Fibroblast of skin of right quadriceps (primary cell): ENCODE measurements around the gene IQSEC1.
A peak's percentile ranks its signal among the peaks of the same experiment; 100 is the strongest.
"Not testable (repeated sequence)": the region's sequence is repeated elsewhere in the genome, so short reads cannot be mapped to it uniquely, and the experiment has no call there.

Experiments
- DNase-seq: peaks from one replicate; pipeline ENCODE4 v3.0.0-alpha.2; 2013

IQSEC1 gene

DNA sequence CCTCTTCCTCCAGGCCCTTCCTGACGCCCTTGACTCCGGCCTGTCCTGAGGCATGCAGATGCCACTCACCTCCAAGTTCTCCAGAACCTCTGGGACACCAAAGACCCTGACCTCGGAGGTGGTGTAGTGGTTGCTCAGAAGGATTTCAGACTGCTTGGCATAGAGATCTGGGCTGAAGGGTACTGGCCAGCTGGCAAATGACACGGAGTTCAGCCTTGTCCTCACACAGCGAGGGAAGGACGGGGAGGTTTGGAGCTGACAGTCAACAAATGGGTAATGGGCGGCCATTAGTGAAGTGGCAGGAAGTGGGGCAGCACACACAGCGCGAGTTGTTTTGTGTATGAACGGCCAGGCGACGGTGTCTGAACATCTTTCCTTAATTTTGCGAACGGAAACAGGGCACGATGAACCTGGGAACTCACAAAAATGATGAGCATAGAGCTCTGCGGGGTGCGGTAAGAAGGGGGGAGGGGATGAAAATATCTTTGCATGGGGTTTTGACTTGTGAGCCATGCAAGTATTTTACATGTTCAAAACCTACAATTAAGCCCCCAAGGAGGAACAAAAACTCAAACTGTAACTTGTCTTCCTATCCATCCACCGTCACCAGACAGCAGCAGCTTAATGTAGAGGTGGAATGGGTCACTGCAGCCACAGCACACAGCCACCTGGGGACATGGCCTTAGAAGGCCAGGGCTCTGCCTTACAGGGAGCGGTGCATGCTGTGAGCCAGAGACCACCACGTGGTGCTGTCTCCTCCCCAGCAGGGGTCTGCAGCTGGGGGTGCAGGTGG, 188.2 kb downstream of the IQSEC1 start:
- DNase-seq: no peak

DNA sequence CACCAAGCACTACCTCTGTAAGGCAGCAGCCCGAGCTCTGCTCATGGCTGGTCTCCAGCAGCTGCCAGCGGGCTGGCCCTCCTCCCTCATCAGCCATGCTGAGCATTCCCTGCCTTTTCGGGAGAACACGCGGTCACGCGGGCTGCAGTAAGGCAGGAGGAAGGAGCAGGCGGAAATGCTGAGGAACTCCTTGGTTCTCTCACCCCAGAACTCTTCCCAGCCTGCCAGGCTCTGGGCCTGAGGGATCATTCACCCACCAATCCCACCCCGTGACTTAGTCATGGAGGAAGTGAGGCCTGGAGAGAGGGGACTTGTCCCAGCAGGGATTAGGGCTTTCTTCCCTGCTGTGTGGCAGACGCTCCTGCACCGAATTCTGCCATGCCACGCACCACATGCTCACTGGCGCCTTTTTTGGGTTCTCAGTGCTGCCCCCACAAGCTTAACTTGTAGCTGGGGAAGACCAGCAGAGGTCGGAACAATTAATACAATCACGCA, 189.0 kb downstream of the IQSEC1 start:
- peak; percentile 26 for DNase-seq

DNA sequence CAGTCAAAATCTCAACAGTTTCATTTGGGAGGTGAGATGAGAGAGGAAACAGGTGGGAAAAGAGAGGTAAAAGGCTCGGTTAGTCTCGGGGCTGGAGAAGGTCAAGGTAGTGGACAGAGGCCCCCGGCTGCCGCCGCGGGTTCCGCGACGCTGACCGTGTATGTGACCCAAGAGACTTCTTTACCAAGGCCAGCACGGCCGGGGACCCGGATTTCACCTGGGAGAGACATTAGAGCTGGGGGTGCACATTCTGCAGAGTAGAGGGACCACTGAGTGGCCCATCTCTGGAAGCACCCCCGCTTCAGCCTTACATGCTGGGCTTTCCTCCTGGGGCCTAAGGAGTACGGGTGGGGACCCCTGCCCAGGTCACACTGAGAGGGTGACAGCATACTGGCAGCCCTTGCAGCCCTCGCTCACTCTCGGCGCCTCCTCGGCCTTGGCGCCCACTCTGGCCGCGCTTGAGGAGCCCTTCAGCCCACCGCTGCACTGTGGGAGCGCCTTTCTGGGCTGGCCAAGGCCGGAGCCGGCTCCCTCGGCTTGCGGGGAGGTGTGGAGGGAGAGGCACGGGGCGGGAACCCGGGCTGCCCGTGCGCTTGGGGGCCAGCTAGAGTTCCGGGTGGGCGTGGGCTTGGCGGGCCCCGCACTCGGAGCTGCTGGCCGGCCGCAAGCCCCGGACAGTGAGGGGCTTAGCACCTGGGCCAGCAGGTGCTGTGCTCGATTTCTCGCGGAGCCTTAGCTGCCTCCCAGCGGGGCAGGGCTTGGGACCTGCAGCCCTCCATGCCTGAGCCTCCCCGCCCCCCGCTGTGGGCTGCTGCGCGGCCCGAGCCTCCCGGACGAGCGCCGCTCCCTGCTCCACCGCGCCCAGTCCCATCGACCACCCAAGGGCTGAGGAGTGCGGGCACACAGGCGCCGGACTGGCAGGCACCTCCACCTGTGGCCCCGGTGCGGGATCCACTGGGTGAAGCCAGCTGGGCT, 190.6 kb downstream of the IQSEC1 start:
- no peak for DNase-seq

DNA sequence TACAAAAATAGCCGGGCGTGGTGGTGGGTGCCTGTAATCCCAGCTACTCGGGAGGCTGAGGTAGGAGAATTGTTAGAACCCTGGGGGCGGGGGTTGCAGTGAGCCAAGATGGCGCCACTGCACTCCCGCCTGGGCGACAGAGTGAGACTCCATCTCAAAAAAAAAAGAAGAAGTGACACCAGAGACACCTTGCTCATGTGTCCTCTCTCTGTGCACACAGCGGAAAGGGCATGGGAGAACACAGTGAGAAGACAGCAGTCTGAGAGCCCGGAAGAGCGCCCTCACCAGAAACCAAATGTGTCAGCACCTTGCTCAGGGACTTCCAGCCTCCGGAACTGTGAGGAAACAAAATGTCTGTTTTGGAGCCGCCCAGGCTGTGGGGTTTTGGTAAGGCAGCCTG, 191.4 kb downstream of the IQSEC1 start:
- not testable (repeated sequence) for DNase-seq

DNA sequence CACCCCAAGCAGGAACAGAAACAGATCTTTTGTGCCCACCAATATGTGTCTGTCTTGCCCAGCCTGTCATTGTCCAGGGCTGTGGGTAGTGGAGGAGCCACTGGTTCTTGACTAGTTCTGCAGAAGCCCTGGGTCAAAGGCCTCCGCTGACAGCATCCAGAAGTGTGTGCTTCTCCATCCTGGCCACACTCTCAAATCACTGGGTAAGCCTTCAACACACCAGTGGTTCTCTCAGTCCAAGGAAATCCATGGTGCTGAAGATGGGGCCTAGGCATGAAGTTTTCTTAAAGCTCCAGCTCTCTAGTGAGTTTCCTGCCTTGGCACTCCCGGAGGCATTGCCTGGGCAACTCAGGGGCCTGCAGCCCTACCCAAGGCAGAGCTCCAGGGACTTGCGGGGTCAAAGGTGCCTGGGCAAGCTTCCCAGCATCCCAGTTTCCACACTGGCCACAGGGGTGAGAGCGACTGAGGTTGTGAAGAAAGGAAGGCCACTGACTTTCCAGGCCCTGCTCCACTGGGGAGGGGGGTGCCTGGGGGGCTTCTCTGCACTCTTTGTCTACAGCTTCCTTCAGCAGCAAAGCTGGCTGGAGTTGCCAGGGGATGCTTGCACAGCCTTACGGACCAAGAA, 193.9 kb downstream of the IQSEC1 start:
- DNase-seq: no peak

DNA sequence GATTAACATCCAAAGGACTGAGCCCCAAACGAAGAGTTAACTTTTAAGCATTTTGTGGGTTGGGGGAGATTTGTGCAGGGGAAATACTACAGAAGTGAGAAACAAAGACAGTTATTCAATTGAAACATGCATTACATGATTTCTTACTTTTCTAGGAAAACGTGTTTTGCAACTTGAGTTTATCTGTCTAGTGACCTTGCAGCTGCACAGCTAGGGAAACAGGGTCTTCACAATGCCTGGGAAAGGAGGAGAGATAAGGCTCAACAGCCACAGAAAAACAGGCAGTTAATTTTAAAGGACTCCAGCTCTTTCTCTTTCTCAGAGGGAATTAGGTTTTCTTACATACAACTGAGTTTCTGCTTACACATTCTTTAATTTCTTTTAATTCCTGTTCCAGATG, 194.5 kb downstream of the IQSEC1 start:
- DNase-seq: not testable (repeated sequence)

DNA sequence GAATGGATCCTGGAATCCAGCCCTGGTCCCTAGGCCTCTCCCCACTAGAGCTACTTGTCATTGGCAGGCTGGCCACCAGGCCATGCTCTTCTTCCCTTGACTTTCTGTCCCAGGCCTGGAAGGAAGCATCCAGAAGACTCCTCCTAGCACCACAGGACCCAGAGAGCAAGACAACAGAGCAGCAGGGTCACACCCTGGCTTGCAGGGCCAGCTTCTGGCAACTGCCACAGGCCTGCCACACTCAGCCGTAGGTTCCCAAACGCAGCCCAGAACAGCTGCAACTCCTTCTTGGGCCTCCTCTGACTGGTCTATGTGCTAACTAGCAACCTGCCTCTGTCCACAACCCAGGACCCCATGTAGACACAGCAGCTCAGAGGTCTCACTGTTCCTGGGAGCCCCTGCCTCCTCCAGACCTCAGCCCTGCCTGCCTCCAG, 195.1 kb downstream of the IQSEC1 start:
- no peak for DNase-seq

DNA sequence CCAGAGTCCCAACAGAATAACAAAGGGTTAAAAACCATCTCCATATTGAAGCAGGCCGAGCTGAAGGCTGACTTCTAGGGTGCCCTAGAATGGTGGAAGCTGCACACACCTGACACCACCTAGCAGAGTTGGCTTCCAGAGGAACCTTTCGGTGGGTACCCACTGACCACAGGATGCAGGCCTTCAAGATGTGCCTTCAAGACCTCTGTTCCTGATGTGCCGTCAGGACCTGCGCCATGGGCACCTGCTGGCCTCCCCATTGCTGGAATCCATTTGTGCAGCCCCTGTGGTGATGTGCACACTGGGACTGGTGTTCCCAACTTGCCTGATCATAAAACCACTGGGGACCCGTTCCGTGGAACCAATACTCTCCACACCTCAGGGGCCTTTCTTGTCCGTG, 196.2 kb downstream of the IQSEC1 start:
- DNase-seq: no peak

DNA sequence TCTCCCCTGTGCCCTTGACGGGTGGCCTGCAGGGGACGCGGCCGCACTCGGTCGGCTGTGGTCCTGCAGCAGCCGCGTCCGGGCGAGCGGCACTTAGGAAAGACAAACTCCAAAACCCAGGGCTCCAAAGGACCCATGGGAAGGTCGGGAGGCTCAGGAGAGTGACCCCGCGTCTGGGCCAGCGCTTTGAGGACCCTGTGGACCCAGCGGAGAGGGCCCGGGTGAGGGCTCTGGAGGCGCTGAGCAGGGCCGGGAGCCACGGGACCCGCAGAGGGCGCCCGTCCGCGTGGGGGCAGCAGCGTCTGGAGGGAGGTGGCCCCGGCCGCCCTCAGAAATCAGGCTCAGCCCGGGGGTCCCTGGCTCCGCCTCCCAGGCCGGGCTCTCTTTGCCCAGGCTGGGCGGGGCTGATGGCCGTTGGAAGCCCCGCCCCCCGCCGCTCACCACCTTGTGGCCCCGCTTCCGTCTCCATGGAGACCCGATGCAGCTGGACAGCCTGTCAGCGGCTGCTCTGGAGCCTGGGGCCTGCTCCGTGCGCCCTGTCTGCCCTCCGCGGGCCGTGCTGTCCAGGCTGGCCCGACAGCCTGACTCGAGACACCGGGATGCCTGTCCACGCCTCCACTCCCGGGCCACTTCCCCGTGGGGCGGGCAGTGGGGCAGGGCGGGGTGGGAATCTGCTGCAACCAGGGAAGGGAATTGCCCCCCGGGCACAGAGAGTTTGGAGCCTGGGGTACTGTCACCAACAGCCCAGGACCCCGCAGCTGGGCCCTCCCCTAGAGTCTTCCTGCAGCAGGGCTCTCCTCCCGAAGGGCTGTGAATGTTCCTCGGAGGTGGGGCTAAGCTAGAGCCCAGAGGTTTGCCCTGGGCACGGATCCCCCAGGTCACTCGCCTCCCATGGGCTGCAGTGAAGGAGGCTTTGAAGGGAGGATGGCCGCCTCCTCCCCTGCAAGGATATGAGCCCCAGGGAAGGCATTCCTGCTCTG, 197.1 kb downstream of the IQSEC1 start:
- peak; percentile 10 for DNase-seq

DNA sequence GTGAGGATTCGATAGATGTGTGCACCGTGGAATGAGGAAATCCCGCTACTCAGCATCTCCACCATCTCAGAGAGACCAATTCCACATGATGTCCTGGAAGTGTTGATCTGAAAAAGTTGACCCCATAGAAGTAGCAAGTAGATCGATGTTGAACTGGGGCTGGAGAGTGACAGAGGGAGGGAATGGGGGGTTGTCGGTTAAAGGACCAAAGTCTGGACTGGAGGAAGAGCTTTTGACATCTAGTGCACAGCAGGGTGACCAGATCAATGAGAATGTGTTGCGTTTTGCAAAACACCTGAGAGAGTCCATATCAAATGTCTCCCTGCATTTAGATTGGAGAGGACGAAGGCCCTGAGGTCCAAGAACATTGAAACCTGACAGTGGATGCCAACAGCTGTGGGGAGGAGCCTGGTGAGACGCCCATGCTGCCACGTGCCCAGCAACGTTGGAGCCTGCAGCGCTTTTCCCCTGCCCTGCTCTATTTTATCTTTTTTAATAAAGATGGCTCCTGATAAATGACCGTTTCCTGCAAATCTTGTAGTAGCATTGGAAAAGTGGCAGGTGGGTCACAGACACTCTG, 201.7 kb downstream of the IQSEC1 start:
- DNase-seq: no peak

DNA sequence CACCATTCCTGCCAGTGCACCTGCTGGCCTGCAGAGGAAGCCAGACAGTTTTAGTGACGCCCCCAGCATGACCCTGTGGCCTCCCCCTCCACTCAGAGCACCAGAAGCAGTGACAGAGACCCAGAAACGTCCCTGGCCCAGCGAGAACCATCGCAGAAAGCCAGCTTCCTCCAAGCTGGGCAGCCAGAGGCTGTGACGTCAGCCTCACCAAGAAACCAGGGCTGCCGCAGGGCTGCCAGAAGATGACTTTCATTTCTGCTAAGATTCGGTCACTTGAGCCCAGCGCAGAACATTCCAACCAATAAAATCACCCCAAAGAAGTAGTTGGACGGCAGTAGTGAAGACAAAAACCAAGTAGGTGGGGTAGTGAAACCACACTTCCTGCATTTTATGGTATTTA, 202.3 kb downstream of the IQSEC1 start:
- peak; percentile 11 for DNase-seq

DNA sequence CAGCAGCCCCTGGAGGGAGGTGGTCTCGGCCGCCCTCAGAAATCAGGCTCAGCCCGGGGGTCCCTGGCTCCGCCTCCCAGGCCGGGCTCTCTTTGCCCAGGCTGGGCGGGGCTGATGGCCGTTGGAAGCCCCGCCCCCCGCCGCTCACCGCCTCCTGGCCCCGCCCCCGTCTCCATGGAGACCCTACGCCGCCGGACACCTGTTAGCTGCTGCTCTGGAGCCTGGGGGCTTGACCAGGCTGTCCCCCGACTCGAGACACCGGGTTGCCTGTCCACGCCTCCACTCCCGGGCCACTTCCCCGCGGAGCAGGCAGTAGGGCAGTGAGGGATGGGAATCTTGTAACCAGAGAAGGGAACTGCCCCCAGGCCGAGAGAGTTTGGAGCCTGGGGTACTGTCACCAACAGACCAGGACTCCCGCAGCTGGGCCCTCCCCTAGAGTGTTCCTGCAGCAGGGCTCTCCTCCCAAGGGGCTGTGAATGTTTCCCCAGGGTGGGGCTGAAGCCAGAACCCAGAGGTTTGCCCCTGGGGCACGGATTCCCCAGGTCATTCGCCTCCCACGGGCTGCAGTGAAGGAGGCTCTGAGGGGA, 204.1 kb downstream of the IQSEC1 start:
- DNase-seq: no peak

DNA sequence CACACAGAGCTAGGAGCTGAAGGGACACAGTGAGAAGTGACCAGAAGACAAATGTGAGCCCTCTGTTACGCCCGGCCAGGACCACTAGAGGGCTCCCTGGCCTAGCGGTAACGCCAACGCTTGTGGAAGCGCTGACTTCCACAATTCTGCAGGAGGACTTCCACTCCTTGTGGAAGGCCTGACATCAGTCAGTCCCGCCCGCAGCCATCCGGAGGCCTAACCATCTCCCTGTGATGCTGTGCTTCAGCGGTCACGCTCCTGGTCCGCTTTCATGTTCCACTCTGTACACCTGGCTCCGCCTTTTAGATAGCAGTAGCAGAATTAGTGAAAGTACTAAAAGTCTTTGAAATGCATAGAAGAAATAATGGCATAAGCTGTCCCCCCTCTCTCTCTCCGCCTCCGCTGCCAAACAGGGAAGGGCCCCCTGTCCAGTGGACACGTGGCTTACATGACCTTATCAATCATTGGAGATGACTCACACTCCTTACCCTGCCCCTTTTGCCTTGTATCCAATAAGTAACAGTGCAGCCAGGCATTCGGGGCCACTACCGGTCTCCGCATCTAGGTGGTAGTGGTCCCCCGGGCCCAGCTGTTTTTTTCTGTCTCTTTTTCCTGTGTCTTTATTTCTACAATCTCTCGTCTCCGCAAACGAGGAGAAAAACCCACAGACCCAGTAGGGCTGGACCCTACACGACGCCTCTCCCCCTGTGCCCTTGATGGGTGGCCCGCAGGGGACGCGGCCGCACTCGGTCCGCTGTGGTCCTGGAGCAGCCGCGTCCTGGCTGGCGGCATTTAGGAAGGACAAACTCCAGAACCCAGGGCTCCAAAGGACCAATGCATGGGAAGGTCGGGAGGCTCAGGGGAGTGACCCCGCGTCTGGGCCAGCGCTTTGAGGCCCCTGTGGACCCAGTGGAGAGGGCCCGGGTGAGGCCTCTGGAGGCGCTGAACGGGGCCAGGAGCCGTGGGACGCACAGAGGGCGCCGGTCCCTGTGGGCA, 204.9 kb downstream of the IQSEC1 start:
- DNase-seq: peak; percentile 79

DNA sequence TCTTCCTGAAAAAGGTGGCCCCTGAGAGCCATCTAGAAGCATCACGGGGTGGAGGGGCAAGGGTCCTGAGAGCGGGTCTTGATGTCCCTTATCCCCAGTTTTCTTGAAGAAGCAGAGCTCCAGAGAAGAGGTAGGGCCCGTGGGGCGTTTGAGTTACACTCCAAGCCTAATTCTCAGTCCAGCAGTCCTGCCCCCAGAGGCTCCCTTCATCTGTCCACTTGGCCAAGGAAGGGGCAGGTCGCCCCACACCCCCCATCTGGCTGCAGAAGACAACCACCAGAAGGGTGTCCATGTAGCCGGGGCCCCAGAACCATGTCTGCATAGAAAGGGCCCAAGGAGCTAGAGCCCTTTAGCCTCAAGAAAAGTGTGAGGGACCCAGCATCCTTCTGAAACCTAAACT, 206.4 kb downstream of the IQSEC1 start:
- no peak for DNase-seq

DNA sequence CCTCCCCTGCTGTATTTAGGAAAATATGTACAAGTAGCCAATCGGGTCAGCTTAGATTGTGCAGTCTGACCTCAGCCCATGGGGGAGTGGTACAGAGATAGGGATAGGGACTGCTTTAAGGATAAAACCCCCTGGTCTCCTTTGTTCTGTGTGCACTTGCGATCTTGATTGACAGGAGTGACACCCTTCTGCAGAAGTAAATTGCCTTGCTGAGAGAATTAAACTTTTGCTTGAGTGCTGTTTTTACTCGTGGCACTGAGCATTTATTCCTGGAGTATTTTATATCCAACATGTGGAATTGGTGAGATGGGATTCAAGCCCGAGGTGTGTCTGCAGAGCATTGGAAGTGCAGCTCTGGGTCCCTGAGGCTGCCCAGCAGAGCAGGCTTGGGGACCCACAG, 208.0 kb downstream of the IQSEC1 start:
- DNase-seq: no peak

DNA sequence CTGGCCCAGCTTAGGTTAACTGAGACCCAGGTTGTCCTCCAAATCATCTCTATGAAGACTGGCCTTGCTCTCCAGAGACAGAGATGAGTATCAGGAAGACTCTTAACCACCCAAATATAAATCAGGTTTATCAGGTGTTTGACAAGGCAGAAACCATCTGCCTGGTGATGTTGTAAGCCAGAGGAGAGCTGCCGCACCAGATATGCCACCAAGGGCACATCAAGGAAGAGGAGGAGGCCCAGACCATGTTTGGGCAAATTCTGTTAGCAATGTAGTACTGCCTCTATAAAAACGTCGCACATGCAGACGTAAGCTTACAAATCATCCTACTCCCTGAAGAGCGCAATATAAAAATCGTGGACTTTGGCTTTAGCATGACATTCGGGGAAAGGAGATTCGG, 210.8 kb downstream of the IQSEC1 start:
- no peak for DNase-seq

DNA sequence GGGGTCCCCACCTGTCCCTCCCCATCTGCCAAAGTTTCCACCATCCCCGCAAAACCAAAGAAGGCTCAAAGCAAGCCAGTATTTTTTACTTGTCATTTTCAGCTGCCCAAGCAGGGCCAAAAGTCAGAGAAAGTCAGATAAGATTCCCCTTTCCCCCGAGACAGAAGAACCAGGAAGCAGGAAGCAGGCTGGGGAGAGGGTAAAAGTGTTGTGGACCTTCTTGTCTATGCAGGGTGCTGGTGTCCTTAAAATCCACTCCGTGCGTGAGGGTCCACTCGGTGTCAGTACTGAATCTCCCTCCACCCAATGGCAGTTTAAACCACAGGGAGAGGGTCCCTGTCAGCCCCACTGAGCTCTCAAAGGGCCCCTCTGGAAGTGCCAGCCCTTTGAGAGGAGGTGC, 211.6 kb downstream of the IQSEC1 start:
- DNase-seq: no peak

DNA sequence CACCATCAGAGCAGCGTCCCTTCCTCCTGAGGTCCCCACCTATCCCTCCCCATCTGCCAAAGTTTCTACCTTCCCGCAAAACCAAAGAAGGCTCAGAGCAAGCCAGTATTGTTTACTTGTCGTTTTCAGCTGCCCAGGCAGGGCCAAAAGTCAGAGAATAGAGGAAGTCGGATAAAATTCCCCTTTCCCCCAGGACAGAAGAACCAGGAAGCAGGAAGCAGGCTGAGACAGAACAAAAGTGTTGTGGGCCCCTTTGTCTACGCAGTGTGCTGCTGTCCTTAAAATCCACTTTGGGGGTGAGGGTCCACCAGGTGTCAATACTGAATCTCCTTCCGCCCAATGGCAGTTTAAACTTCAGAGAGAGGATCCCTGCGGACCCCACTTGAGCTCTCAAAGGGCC, 213.4 kb downstream of the IQSEC1 start:
- DNase-seq: no peak

DNA sequence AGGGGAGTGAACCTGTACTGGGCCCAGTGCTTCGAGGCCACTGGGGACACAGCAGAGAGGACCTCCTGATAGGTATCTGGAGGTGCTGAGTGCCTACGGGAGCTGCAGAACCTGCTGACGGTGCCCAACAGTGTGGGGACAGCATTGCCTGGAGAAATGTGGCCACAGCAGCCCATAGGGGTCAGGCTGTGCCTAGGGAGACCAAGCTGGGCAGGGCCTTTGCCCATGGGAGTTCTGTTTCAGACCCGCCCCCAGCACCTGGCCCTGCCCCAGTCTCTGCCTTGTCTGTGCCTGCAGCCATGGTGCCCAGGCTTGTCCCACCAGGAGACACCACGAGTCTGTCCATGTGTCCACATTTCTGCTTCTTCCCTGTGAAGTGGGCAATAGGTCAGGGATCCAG, 216.6 kb downstream of the IQSEC1 start:
- DNase-seq: no peak

DNA sequence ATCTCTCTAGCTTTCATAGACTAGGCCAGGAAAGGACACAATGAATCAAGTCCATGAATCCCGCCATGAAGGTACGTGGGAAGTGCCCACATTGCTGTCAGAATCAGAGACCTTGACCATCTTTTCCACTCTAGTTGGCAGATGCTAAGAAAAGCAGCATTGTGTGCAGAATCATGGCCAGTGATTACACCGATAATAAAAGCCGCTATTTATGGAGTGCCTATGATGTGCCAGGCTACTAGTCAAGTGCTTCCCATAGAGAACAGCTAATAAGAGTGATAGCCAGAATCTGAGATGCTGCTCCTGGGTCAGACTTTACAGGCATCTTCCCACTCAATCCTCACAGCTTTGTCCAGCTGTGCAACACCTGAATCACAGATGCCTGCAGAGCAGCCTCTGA, 218.7 kb downstream of the IQSEC1 start:
- no peak for DNase-seq
